ENCODE measurements around the gene BFSP2. TPM values are rescaled to one million over a fixed set of nuclear protein-coding genes. Genes with fewer than 3 reads are reported as not detected.

BFSP2 gene
- total RNA-seq, 1 experiment from 2014 or later: not detected

- Mint-ChIP-seq H3K4me3 (ENCODE audit: unreplicated experiment) (peak overlapping the region; percentile 68), H3K27me3 (ENCODE audit: insufficient read depth, unreplicated experiment) (no peaks in the 10 kb centered on the region), H3K27ac (ENCODE audit: unreplicated experiment) (peak overlapping the region; percentile 78), H3K36me3 (ENCODE audit: insufficient read depth, unreplicated experiment) (peaks cover 20% of the 10 kb centered on the region), H3K9me3 (ENCODE audit: unreplicated experiment) (no peaks in the 10 kb centered on the region), H3K4me1 (ENCODE audit: low read depth, unreplicated experiment) (peaks cover 52% of the 10 kb centered on the region)
- Histone ChIP-seq H3K27me3 (replicated peaks; ENCODE audit: control insufficient read depth, insufficient read depth, low read length) (no peaks in the 10 kb centered on the region), H3K9me3 (no peaks in the 10 kb centered on the region), H3K4me1 (peaks cover 90% of the 10 kb centered on the region), H3K36me3 (ENCODE audit: control insufficient read depth, insufficient read depth, low read length) (no peaks in the 10 kb centered on the region), H3K4me3 (ENCODE audit: low read depth, low read length) (no peak overlapping the region)
- TF ChIP-seq CTCF (IDR thresholded peaks at IDR 0.05; ENCODE audit: insufficient read depth in 1 of 2, low read depth in 1 of 2, low read length in 1 of 2, severe bottlenecking in 1 of 2, unreplicated experiment in 1 of 2): no peak
- ChIA-PET CTCF (no interaction called here), POLR2A (interaction anchor here (0.9 kb wide), 1 partner anchor 117 kb away, joined by 5 read pairs; the partner anchor contains the start of gene CDV3)
- peak in 1 of 2 experiments; percentile 64 for DNase-seq
- intact Hi-C loops (cut with micrococcal nuclease; ENCODE audit: unreplicated experiment): no loop called here
- no TSS peak for BruUV-seq (replicated peaks)
These were observed 56.1 kb downstream of the BFSP2 start for GRCh38 chr3:133455960-133456359.

GRCh38 chr3:133457025-133457424 is 57.2 kb downstream of the BFSP2 start:
- no TSS peak for BruUV-seq (replicated peaks)
- Histone ChIP-seq H3K4me3 (ENCODE audit: low read depth, low read length) (no peak overlapping the region), H3K27me3 (replicated peaks; ENCODE audit: control insufficient read depth, insufficient read depth, low read length) (no peaks in the 10 kb centered on the region), H3K9me3 (no peaks in the 10 kb centered on the region), H3K4me1 (peaks cover 89% of the 10 kb centered on the region), H3K36me3 (ENCODE audit: control insufficient read depth, insufficient read depth, low read length) (no peaks in the 10 kb centered on the region)
- ChIA-PET CTCF (interaction anchor here (0.6 to 1.2 kb wide), 2 partner anchors 10 to 116 kb away, joined by 3 read pairs; partner anchors contain the start of gene CDV3), POLR2A (no interaction called here)
- H3K4me3 Mint-ChIP-seq (ENCODE audit: unreplicated experiment): no peak overlapping the region
- peaks cover 20% of the 10 kb centered on the region for H3K36me3 Mint-ChIP-seq (ENCODE audit: insufficient read depth, unreplicated experiment)
- no peaks in the 10 kb centered on the region for H3K27me3 Mint-ChIP-seq (ENCODE audit: insufficient read depth, unreplicated experiment)
- no peak overlapping the region for H3K27ac Mint-ChIP-seq (ENCODE audit: unreplicated experiment)
- intact Hi-C loops (cut with micrococcal nuclease; ENCODE audit: unreplicated experiment): no loop called here
- H3K4me1 Mint-ChIP-seq (ENCODE audit: low read depth, unreplicated experiment): peaks cover 55% of the 10 kb centered on the region
- DNase-seq: no peak
- H3K9me3 Mint-ChIP-seq (ENCODE audit: unreplicated experiment): no peaks in the 10 kb centered on the region
- no peak for TF ChIP-seq CTCF (IDR thresholded peaks at IDR 0.05; ENCODE audit: insufficient read depth in 1 of 2, low read depth in 1 of 2, low read length in 1 of 2, severe bottlenecking in 1 of 2, unreplicated experiment in 1 of 2)

- DNase-seq: no peak
- no peak overlapping the region for H3K4me3 ChIP-seq (ENCODE audit: low read depth, low read length)
- no peak overlapping the region for H3K27ac Mint-ChIP-seq (ENCODE audit: unreplicated experiment)
- no peak overlapping the region for H3K4me3 Mint-ChIP-seq (ENCODE audit: unreplicated experiment)
- H3K4me1 Mint-ChIP-seq (ENCODE audit: low read depth, unreplicated experiment): peaks cover 49% of the 10 kb centered on the region
- H3K36me3 ChIP-seq (ENCODE audit: control insufficient read depth, insufficient read depth, low read length): no peaks in the 10 kb centered on the region
- H3K36me3 Mint-ChIP-seq (ENCODE audit: insufficient read depth, unreplicated experiment): peaks cover 16% of the 10 kb centered on the region
- no peaks in the 10 kb centered on the region for H3K9me3 Mint-ChIP-seq (ENCODE audit: unreplicated experiment)
- peak in 1 of 2 experiments; percentile 18 for TF ChIP-seq CTCF (IDR thresholded peaks at IDR 0.05; ENCODE audit: insufficient read depth in 1 of 2, low read depth in 1 of 2, low read length in 1 of 2, severe bottlenecking in 1 of 2, unreplicated experiment in 1 of 2)
- no TSS peak for BruUV-seq (replicated peaks)
- H3K27me3 Mint-ChIP-seq (ENCODE audit: insufficient read depth, unreplicated experiment): no peaks in the 10 kb centered on the region
- intact Hi-C loops (cut with micrococcal nuclease; ENCODE audit: unreplicated experiment): no loop called here
- CTCF ChIA-PET: interaction anchor here (1.2 kb wide), 1 partner anchor 116 kb away, joined by 3 read pairs; the partner anchor contains the start of gene CDV3
- POLR2A ChIA-PET: no interaction called here
- H3K4me1 ChIP-seq: peaks cover 86% of the 10 kb centered on the region
- H3K27me3 ChIP-seq (replicated peaks; ENCODE audit: control insufficient read depth, insufficient read depth, low read length): no peaks in the 10 kb centered on the region
- no peaks in the 10 kb centered on the region for H3K9me3 ChIP-seq
These were observed 57.7 kb downstream of the BFSP2 start for GRCh38 chr3:133457465-133458067.

Measured in Caco-2 (cell line).